Mesodermal cell (in vitro differentiated cells): ENCODE data around the gene CMTM8.

Experiments
- H3K27ac ChIP-seq: 2 replicates; pipeline ENCODE4 v1.7.0; 2013; ENCODE audit warnings: mild to moderate bottlenecking, low read depth, low read length, moderate library complexity; ENCODE audit not compliant: severe bottlenecking
- H3K36me3 ChIP-seq: 2 replicates; pipeline ENCODE4 v1.7.1; 2013; ENCODE audit warnings: mild to moderate bottlenecking, low read length, moderate library complexity; ENCODE audit not compliant: control insufficient read depth, insufficient read depth
- H3K4me1 ChIP-seq: one replicate; pipeline ENCODE4 v1.7.1; 2013; ENCODE audit warnings: mild to moderate bottlenecking, low read length; ENCODE audit not compliant: insufficient read depth, control insufficient read depth, poor library complexity, severe bottlenecking
- H3K4me3 ChIP-seq: 2 replicates; pipeline ENCODE4 v1.7.0; 2013; ENCODE audit warnings: low read length, control low read depth, mild to moderate bottlenecking; ENCODE audit not compliant: insufficient read depth, poor library complexity, severe bottlenecking; ENCODE audit errors: extremely low read depth
- H3K9me3 ChIP-seq: 2 replicates; pipeline ENCODE4 v1.7.1; 2013; ENCODE audit warnings: mild to moderate bottlenecking, low read length, moderate library complexity; ENCODE audit not compliant: control insufficient read depth
- WGBS, 2 experiments: methylation state at CpG; one replicate each; pipeline ENCODE4 v1.1.5; 2013; ENCODE audit warnings: missing lambda C conversion rate in 2 of 2; ENCODE audit not compliant: insufficient coverage in 2 of 2; 5-methylcytosine and 5-hydroxymethylcytosine counted together

CMTM8 gene

DNA sequence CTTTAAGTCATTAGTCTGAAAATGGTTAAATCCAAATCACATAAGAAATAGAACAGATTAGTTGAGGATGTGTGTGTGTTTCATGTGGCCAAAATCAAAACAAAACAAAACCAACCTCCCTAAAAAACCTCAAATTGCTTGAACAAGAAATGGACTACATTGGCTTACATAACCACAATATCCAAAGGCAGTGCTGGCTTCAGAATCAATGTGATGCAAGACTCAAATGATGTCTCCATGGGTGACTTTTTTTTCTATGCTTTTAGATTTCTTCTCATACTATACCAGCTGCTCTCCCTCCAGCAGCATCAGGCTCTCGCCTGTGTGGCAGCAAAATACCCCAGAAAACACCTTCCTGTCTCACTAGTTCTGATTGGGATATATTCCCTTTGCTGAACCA, 36.0 kb upstream of the CMTM8 start:
- WGBS, 2 experiments, result 75 to 100% methylated on average over 1 of the region's 1 CpG
- Histone ChIP-seq H3K4me3 (no peak overlapping the region), H3K36me3 (no peaks in the 10 kb centered on the region), H3K9me3 (no peaks in the 10 kb centered on the region), H3K4me1 (no peaks in the 10 kb centered on the region), H3K27ac (no peak overlapping the region)

DNA sequence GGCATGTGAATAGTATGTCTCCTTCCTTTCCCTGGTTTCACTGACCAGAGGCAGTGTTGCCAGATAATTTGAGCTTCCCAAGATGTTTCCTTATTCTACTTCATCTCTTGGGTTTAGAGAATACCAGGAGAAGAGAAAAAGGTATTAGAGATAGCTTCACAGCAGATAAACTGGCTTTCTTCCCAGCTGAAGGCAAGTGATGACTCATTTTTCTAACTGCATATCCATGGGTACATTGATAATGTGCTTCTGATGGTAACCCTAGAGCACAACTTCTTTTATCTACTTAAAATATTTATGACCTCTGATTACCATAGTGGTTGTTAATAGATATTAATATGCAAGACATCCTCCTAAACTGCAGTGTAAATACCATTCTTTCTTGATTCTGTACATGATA, 34.6 kb upstream of the CMTM8 start:
- Histone ChIP-seq H3K27ac (no peak overlapping the region), H3K9me3 (no peaks in the 10 kb centered on the region), H3K4me3 (no peak overlapping the region), H3K36me3 (no peaks in the 10 kb centered on the region), H3K4me1 (no peaks in the 10 kb centered on the region)

GRCh38 chr3:32208447-32208846, 30.0 kb upstream of the CMTM8 start:
- Histone ChIP-seq H3K27ac (no peak overlapping the region), H3K4me3 (no peak overlapping the region), H3K9me3 (no peaks in the 10 kb centered on the region), H3K4me1 (no peaks in the 10 kb centered on the region), H3K36me3 (no peaks in the 10 kb centered on the region)
- WGBS, 2 experiments, result 86 to 100% methylated on average over 2 of the region's 4 CpGs

- no peak overlapping the region for H3K4me3 ChIP-seq
- no peaks in the 10 kb centered on the region for H3K36me3 ChIP-seq
- no peak overlapping the region for H3K27ac ChIP-seq
- no CpG with 5 or more reads among the region's 2 CpGs for WGBS, 2 experiments
- no peaks in the 10 kb centered on the region for H3K4me1 ChIP-seq
- no peaks in the 10 kb centered on the region for H3K9me3 ChIP-seq
Observed at GRCh38 chr3:32215185-32215584, 23.3 kb upstream of the CMTM8 start.

DNA sequence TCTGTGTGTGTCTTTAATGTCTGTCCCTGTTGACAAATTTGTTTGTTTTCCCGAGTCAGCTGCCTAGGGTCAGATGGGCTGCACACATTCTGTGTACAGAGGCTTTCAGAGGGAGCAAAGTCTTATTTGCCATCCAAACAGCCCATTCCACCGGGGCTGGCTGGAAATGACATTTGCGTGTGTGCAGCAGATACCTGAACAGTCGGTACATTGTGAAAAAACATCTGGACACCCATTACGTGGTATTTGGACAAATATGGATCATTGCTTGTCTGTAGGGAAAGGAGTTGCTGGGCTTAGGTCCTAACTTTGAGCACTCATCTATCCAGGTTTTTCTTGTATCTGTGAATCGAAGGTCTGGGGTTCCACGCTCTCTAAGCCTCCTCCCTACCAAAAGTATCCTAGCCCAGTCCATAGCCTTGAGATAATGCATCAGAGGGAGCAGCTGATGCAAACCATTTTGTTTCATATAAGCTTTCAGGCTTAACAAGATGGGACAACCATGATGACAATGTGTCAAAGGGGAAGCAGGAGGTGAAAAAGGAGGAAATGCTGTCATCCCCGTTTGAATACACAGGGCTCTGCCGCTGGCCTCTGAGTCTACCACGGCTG, 22.2 kb upstream of the CMTM8 start:
- Histone ChIP-seq H3K4me1 (no peaks in the 10 kb centered on the region), H3K27ac (no peak overlapping the region), H3K4me3 (no peak overlapping the region), H3K9me3 (no peaks in the 10 kb centered on the region), H3K36me3 (no peaks in the 10 kb centered on the region)
- 68 to 76% methylated on average over 5 to 8 of the region's 10 CpGs for WGBS, 2 experiments

DNA sequence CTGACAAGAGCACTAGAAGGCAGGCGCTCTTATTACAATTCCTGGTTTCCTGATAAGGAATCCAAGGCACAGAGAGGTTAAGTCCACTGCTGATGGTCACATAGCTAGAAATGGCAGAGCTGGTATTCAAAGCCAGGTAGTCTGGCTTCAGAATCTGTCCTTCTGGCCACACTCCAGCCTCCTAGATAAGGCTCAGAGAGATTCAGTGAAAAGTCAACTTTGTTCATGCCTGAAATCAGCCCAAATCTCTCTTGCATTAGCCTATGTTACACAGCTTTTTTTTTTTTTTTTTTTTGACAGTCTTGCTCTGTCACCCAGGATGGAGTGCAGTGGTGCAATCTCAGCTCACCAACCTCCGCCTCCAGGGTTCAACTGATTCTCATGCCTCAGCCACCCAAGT, 21.1 kb upstream of the CMTM8 start:
- Histone ChIP-seq H3K27ac (no peak overlapping the region), H3K4me3 (no peak overlapping the region), H3K9me3 (no peaks in the 10 kb centered on the region), H3K4me1 (no peaks in the 10 kb centered on the region), H3K36me3 (no peaks in the 10 kb centered on the region)
- WGBS, 2 experiments, result 88 to 90% methylated on average over 2 of the region's 2 CpGs

DNA sequence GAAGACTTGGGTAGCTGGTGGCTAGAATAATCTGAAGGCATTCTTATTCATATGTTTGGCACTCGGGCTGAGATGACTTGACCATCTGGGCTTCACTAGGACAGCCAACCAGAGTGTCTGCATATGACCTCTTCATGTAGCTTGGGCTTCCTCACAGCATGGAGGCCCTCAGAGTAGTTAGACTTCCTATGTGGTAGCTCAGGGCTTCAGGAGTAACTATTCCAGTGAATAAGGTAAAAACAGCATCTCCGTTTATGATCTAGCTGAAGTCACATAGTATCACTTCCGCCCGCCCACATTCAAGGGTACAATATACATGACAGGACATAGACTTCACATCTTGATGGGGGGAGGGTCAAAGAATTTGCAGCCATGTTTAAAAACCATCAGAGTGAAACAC, 18.9 kb upstream of the CMTM8 start:
- no peak overlapping the region for H3K27ac ChIP-seq
- H3K4me1 ChIP-seq, result no peaks in the 10 kb centered on the region
- no peak overlapping the region for H3K4me3 ChIP-seq
- no peaks in the 10 kb centered on the region for H3K9me3 ChIP-seq
- H3K36me3 ChIP-seq, result no peaks in the 10 kb centered on the region
- 0 to 40% methylated on average over 1 to 2 of the region's 4 CpGs for WGBS, 2 experiments

DNA sequence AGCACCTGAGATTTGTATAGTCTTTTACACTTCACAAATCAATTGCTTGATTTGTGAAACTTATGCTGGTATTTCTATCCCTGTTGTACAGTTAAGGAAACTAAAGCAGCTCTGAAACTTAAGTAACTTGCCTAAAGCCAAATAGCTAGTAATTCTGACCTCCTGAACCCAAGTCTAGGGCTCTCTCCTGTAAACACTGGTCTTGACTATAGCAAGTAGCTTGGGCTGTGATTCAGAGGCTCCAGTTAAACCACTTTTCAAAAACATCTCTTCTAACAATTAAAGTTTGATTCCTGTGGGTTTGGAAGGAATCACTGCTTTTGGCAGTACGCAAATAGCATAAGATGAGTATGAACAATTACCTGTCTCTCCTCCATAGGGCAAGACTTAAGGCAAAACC, 18.5 kb upstream of the CMTM8 start:
- no peak overlapping the region for H3K27ac ChIP-seq
- WGBS, 2 experiments, result no CpG with 5 or more reads among the region's 1 CpG
- H3K4me3 ChIP-seq, result no peak overlapping the region
- H3K36me3 ChIP-seq, result no peaks in the 10 kb centered on the region
- H3K9me3 ChIP-seq, result no peaks in the 10 kb centered on the region
- H3K4me1 ChIP-seq, result no peaks in the 10 kb centered on the region

GRCh38 chr3:32222950-32223349, 15.5 kb upstream of the CMTM8 start:
- Histone ChIP-seq H3K4me3 (no peak overlapping the region), H3K27ac (no peak overlapping the region), H3K9me3 (no peaks in the 10 kb centered on the region), H3K36me3 (no peaks in the 10 kb centered on the region), H3K4me1 (no peaks in the 10 kb centered on the region)
- 67 to 90% methylated on average over 1 to 3 of the region's 3 CpGs for WGBS, 2 experiments

- Histone ChIP-seq H3K9me3 (no peaks in the 10 kb centered on the region), H3K4me3 (no peak overlapping the region), H3K4me1 (no peaks in the 10 kb centered on the region), H3K36me3 (no peaks in the 10 kb centered on the region), H3K27ac (no peak overlapping the region)
- WGBS, 2 experiments, result 60 to 100% methylated on average over 1 of the region's 5 CpGs
Observed at GRCh38 chr3:32224016-32224516, 14.4 kb upstream of the CMTM8 start.

- Histone ChIP-seq H3K4me1 (no peaks in the 10 kb centered on the region), H3K4me3 (no peak overlapping the region), H3K27ac (no peak overlapping the region), H3K36me3 (no peaks in the 10 kb centered on the region), H3K9me3 (no peaks in the 10 kb centered on the region)
- WGBS, 2 experiments, result 86% methylated on average over 1 of the region's 2 CpGs; no CpG with 5 or more reads in 1 of the 2 experiments
Observed at GRCh38 chr3:32226875-32227500, 11.5 kb upstream of the CMTM8 start.
